SH-SY5Y (cell line): ENCODE results near the gene MEN1.

Source experiments
- GATA2 ChIP-seq: IDR thresholded peaks from 2 replicates; pipeline ENCODE4 v1.6.1; 2011; ENCODE audit warnings: mild to moderate bottlenecking, low read depth, low read length
- GATA3 ChIP-seq: IDR thresholded peaks from 2 replicates; pipeline ENCODE4 v1.6.1; 2011; ENCODE audit warnings: low read depth, mild to moderate bottlenecking, low read length, moderate library complexity

GRCh38 chr11:64788321-64789215, 21.8 kb downstream of the MEN1 start:
- no peak for TF ChIP-seq GATA2
- no peak for TF ChIP-seq GATA3
